Astrocyte of the cerebellum (primary cell): ENCODE data around the gene SRXN1.
A peak's percentile ranks its signal among the peaks of the same experiment; 100 is the strongest.
"Not testable (repeated sequence)": the region's sequence is repeated elsewhere in the genome, so short reads cannot be mapped to it uniquely, and the experiment has no call there.

ENCODE experiments used
- DNase-seq: peaks from one replicate; pipeline ENCODE4 v3.0.0-alpha.2; 2011; ENCODE audit warnings: low read depth
- H3K4me3 ChIP-seq: 2 replicates; pipeline ENCODE4 v1.5.1; 2011; ENCODE audit warnings: mild to moderate bottlenecking, low read depth, low read length, moderate library complexity
- CTCF ChIP-seq: IDR thresholded peaks from 2 replicates; pipeline ENCODE4 v1.5.1; 2012; ENCODE audit warnings: low read length, low read depth, moderate library complexity, mild to moderate bottlenecking; ENCODE audit errors: missing control alignments
- in situ Hi-C: cut with HindIII; loops from 2 replicates; pipeline ENCODE4 v1.10.0; 2017; ENCODE audit warnings: low sequenced_read_pairs

The SRXN1 gene

GRCh38 chr20:644692-645317 lies 8.2 kb downstream of the SRXN1 start:
- in situ Hi-C loops, result no loop called here
- no peak for TF ChIP-seq CTCF

GRCh38 chr20:642398-643174 lies 10.4 kb downstream of the SRXN1 start:
- H3K4me3 ChIP-seq, result peak overlapping the region; percentile 20
- in situ Hi-C loops, result no loop called here
- no peak for DNase-seq
- TF ChIP-seq CTCF, result no peak

More at GRCh38 chr20:644692-645317, 8.2 kb downstream of the SRXN1 start:
- H3K4me3 ChIP-seq, result no peak overlapping the region
- no peak for DNase-seq

GRCh38 chr20:642013-642397 lies 11.0 kb downstream of the SRXN1 start:
- DNase-seq, in situ Hi-C loops: not testable (repeated sequence)
- H3K4me3 ChIP-seq, result peak overlapping the region; percentile 20

GRCh38 chr20:641516-641875 lies 11.5 kb downstream of the SRXN1 start:
- no peak for DNase-seq
- no peak overlapping the region for H3K4me3 ChIP-seq
- in situ Hi-C loops, result no loop called here
- no peak for TF ChIP-seq CTCF

GRCh38 chr20:640674-641515 lies 12.1 kb downstream of the SRXN1 start:
- no peak overlapping the region for H3K4me3 ChIP-seq
- TF ChIP-seq CTCF, result no peak
- no peak for DNase-seq
- in situ Hi-C loops, result no loop called here

GRCh38 chr20:638579-638978 lies 14.4 kb downstream of the SRXN1 start:
- TF ChIP-seq CTCF, result no peak
- in situ Hi-C loops, result no loop called here
- DNase-seq, result no peak
- H3K4me3 ChIP-seq, result no peak overlapping the region
